Sigmoid colon (tissue), 3 donors: ENCODE measurements around the gene ANKRD33B.

Source experiments
- CTCF ChIP-seq, 4 experiments: fragments of 450-650 bp in 3 of 4; fragments of 200-600 bp in 1 of 4; IDR thresholded peaks; one replicate each; pipeline ENCODE4 v1.5.1; 2016 to 2019; ENCODE audit warnings: antibody characterized with exemption in 4 of 4, mild to moderate bottlenecking in 3 of 4, moderate library complexity in 2 of 4
- POLR2A ChIP-seq, 2 donors: fragments of 450-650 bp; IDR thresholded peaks; one replicate each; pipeline ENCODE4 v1.6.1; 2016; ENCODE audit warnings: antibody characterized with exemption in 2 of 2, mild to moderate bottlenecking in 2 of 2, moderate library complexity in 2 of 2

GRCh38 chr5:10617103-10617502 lies 53.2 kb downstream of the ANKRD33B start:
- TF ChIP-seq CTCF (IDR thresholded peaks at IDR 0.05) (no peak), POLR2A (IDR thresholded peaks at IDR 0.05) (no peak)
